WERI-Rb-1 (cell line): ENCODE data around the gene U2AF2.

Experiments
- DNase-seq: peaks from one replicate; pipeline ENCODE4 v3.0.0-alpha.2; 2020
- H3K27ac ChIP-seq: fragments of 250-450 bp; sonication (Bioruptor Pico); 2 replicates; pipeline ENCODE4 v1.5.1; 2020; ENCODE audit warnings: mild to moderate bottlenecking, moderate library complexity
- H3K27me3 ChIP-seq: fragments of 250-450 bp; sonication (Bioruptor Pico); 2 replicates; pipeline ENCODE4 v1.5.1; 2021; ENCODE audit warnings: mild to moderate bottlenecking, low read depth, moderate library complexity; ENCODE audit not compliant: insufficient read depth, severe bottlenecking
- H3K36me3 ChIP-seq: fragments of 250-450 bp; sonication (Bioruptor Pico); 2 replicates; pipeline ENCODE4 v1.5.1; 2020; ENCODE audit warnings: mild to moderate bottlenecking, moderate library complexity
- H3K4me3 ChIP-seq: 2 replicates; pipeline ENCODE4 v1.5.1; 2011; ENCODE audit warnings: low read depth, mild to moderate bottlenecking, control low read depth, low read length
- H3K9me3 ChIP-seq: fragments of 250-450 bp; sonication (Bioruptor Pico); 2 replicates; pipeline ENCODE4 v1.5.1; 2021; ENCODE audit warnings: mild to moderate bottlenecking, moderate library complexity; ENCODE audit not compliant: severe bottlenecking
- CTCF ChIP-seq: IDR thresholded peaks from 2 replicates; pipeline ENCODE4 v1.5.1; 2011; ENCODE audit warnings: low read depth, mild to moderate bottlenecking, control low read depth, inconsistent platforms, low read length

Gene U2AF2

GRCh38 chr19:55654323-55654867 is 440 bp upstream of the U2AF2 start:
- no peak for TF ChIP-seq CTCF
- H3K27ac ChIP-seq: peak overlapping the region; percentile 99
- no peaks in the 10 kb centered on the region for H3K27me3 ChIP-seq
- H3K36me3 ChIP-seq: peaks cover 53% of the 10 kb centered on the region
- DNase-seq: peak; percentile 99
- peak overlapping the region; percentile 99 for H3K4me3 ChIP-seq
- H3K9me3 ChIP-seq: no peaks in the 10 kb centered on the region

- Histone ChIP-seq H3K36me3 (peaks cover 57% of the 10 kb centered on the region), H3K27ac (peak overlapping the region; percentile 99), H3K9me3 (no peaks in the 10 kb centered on the region), H3K27me3 (no peaks in the 10 kb centered on the region), H3K4me3 (peak overlapping the region; percentile 99)
- no peak for TF ChIP-seq CTCF
- no peak for DNase-seq
Observed at GRCh38 chr19:55655648-55656040, 809 bp downstream of the U2AF2 start.

GRCh38 chr19:55656552-55656951 is 1.7 kb downstream of the U2AF2 start:
- H3K27me3 ChIP-seq: no peaks in the 10 kb centered on the region
- DNase-seq: no peak
- peak overlapping the region; percentile 99 for H3K4me3 ChIP-seq
- H3K27ac ChIP-seq: no peak overlapping the region; the same call in 1 of the 2 replicates
- TF ChIP-seq CTCF: no peak
- H3K36me3 ChIP-seq: peaks cover 67% of the 10 kb centered on the region
- no peaks in the 10 kb centered on the region for H3K9me3 ChIP-seq

GRCh38 chr19:55656988-55657747 is 2.3 kb downstream of the U2AF2 start:
- Histone ChIP-seq H3K4me3 (no peak overlapping the region), H3K27ac (no peak overlapping the region), H3K36me3 (peaks cover 68% of the 10 kb centered on the region), H3K27me3 (no peaks in the 10 kb centered on the region), H3K9me3 (no peaks in the 10 kb centered on the region)
- no peak for DNase-seq
- TF ChIP-seq CTCF: no peak

- Histone ChIP-seq H3K9me3 (no peaks in the 10 kb centered on the region), H3K4me3 (no peak overlapping the region), H3K27ac (no peak overlapping the region), H3K36me3 (peaks cover 78% of the 10 kb centered on the region), H3K27me3 (no peaks in the 10 kb centered on the region)
- DNase-seq: no peak
- TF ChIP-seq CTCF: no peak
Observed at GRCh38 chr19:55658846-55659459, 4.1 kb downstream of the U2AF2 start.
